ENCODE results near the gene IFIT1B. TPM values are rescaled to one million over a fixed set of nuclear protein-coding genes. Genes with fewer than 3 reads are reported as not detected.

The IFIT1B gene
- total and polyA plus RNA-seq, 9 of the 15 experiments (the other 6 are each of a cell fraction or from before 2014, with no cell fraction given) = not detected

DNA sequence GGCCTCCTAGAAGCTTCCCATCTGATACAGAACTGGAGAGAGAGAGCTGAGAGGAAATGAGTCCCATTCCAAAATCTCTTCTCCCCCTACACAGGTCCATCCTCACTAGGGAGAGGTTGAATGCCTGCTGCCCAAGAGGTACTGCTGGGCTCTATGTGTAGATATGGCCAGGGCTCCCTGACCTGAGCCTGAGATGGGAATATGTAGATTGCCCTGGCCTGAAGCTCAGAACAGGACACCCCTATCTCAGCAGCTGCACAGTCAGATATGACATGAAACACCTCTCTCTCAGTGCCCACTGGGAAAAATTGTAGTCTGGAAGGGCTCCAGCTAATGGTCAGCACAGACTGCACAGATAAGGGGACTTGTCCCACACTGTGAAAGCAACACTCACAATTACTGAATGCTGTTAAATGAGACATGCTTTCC is 3.1 kb upstream of the IFIT1B start (continued):
- TF ChIP-seq, protein P1, sequence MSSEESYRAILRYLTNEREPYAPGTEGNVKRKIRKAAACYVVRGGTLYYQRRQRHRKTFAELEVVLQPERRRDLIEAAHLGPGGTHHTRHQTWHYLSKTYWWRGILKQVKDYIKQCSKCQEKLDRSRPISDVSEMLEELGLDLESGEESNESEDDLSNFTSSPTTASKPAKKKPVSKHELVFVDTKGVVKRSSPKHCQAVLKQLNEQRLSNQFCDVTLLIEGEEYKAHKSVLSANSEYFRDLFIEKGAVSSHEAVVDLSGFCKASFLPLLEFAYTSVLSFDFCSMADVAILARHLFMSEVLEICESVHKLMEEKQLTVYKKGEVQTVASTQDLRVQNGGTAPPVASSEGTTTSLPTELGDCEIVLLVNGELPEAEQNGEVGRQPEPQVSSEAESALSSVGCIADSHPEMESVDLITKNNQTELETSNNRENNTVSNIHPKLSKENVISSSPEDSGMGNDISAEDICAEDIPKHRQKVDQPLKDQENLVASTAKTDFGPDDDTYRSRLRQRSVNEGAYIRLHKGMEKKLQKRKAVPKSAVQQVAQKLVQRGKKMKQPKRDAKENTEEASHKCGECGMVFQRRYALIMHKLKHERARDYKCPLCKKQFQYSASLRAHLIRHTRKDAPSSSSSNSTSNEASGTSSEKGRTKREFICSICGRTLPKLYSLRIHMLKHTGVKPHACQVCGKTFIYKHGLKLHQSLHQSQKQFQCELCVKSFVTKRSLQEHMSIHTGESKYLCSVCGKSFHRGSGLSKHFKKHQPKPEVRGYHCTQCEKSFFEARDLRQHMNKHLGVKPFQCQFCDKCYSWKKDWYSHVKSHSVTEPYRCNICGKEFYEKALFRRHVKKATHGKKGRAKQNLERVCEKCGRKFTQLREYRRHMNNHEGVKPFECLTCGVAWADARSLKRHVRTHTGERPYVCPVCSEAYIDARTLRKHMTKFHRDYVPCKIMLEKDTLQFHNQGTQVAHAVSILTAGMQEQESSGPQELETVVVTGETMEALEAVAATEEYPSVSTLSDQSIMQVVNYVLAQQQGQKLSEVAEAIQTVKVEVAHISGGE (CRISPR knock-in tag; IDR thresholded peaks at IDR 0.05) = no peak
- TF ChIP-seq KDM1A (IDR thresholded peaks at IDR 0.05) = peak; percentile 32 to 39; a peak in 1 of 4 replicates
- TF ChIP-seq CBFA2T2 (conservative IDR thresholded peaks at IDR 0.05) = peak; percentile 76
- TF ChIP-seq, protein P2, sequence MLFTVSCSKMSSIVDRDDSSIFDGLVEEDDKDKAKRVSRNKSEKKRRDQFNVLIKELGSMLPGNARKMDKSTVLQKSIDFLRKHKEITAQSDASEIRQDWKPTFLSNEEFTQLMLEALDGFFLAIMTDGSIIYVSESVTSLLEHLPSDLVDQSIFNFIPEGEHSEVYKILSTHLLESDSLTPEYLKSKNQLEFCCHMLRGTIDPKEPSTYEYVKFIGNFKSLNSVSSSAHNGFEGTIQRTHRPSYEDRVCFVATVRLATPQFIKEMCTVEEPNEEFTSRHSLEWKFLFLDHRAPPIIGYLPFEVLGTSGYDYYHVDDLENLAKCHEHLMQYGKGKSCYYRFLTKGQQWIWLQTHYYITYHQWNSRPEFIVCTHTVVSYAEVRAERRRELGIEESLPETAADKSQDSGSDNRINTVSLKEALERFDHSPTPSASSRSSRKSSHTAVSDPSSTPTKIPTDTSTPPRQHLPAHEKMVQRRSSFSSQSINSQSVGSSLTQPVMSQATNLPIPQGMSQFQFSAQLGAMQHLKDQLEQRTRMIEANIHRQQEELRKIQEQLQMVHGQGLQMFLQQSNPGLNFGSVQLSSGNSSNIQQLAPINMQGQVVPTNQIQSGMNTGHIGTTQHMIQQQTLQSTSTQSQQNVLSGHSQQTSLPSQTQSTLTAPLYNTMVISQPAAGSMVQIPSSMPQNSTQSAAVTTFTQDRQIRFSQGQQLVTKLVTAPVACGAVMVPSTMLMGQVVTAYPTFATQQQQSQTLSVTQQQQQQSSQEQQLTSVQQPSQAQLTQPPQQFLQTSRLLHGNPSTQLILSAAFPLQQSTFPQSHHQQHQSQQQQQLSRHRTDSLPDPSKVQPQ (CRISPR knock-in tag; IDR thresholded peaks at IDR 0.05; ENCODE audit: borderline replicate concordance) = no peak
- no peak for TF ChIP-seq DMBX1 (CRISPR knock-in tag; IDR thresholded peaks at IDR 0.05; ENCODE audit: borderline replicate concordance)
- TF ChIP-seq GABPA (tag; conservative IDR thresholded peaks at IDR 0.05; ENCODE audit: low read depth) = no peak
- TF ChIP-seq NCOA4 (IDR thresholded peaks at IDR 0.05; ENCODE audit: partially characterized antibody) = no peak
- TF ChIP-seq, protein P3, sequence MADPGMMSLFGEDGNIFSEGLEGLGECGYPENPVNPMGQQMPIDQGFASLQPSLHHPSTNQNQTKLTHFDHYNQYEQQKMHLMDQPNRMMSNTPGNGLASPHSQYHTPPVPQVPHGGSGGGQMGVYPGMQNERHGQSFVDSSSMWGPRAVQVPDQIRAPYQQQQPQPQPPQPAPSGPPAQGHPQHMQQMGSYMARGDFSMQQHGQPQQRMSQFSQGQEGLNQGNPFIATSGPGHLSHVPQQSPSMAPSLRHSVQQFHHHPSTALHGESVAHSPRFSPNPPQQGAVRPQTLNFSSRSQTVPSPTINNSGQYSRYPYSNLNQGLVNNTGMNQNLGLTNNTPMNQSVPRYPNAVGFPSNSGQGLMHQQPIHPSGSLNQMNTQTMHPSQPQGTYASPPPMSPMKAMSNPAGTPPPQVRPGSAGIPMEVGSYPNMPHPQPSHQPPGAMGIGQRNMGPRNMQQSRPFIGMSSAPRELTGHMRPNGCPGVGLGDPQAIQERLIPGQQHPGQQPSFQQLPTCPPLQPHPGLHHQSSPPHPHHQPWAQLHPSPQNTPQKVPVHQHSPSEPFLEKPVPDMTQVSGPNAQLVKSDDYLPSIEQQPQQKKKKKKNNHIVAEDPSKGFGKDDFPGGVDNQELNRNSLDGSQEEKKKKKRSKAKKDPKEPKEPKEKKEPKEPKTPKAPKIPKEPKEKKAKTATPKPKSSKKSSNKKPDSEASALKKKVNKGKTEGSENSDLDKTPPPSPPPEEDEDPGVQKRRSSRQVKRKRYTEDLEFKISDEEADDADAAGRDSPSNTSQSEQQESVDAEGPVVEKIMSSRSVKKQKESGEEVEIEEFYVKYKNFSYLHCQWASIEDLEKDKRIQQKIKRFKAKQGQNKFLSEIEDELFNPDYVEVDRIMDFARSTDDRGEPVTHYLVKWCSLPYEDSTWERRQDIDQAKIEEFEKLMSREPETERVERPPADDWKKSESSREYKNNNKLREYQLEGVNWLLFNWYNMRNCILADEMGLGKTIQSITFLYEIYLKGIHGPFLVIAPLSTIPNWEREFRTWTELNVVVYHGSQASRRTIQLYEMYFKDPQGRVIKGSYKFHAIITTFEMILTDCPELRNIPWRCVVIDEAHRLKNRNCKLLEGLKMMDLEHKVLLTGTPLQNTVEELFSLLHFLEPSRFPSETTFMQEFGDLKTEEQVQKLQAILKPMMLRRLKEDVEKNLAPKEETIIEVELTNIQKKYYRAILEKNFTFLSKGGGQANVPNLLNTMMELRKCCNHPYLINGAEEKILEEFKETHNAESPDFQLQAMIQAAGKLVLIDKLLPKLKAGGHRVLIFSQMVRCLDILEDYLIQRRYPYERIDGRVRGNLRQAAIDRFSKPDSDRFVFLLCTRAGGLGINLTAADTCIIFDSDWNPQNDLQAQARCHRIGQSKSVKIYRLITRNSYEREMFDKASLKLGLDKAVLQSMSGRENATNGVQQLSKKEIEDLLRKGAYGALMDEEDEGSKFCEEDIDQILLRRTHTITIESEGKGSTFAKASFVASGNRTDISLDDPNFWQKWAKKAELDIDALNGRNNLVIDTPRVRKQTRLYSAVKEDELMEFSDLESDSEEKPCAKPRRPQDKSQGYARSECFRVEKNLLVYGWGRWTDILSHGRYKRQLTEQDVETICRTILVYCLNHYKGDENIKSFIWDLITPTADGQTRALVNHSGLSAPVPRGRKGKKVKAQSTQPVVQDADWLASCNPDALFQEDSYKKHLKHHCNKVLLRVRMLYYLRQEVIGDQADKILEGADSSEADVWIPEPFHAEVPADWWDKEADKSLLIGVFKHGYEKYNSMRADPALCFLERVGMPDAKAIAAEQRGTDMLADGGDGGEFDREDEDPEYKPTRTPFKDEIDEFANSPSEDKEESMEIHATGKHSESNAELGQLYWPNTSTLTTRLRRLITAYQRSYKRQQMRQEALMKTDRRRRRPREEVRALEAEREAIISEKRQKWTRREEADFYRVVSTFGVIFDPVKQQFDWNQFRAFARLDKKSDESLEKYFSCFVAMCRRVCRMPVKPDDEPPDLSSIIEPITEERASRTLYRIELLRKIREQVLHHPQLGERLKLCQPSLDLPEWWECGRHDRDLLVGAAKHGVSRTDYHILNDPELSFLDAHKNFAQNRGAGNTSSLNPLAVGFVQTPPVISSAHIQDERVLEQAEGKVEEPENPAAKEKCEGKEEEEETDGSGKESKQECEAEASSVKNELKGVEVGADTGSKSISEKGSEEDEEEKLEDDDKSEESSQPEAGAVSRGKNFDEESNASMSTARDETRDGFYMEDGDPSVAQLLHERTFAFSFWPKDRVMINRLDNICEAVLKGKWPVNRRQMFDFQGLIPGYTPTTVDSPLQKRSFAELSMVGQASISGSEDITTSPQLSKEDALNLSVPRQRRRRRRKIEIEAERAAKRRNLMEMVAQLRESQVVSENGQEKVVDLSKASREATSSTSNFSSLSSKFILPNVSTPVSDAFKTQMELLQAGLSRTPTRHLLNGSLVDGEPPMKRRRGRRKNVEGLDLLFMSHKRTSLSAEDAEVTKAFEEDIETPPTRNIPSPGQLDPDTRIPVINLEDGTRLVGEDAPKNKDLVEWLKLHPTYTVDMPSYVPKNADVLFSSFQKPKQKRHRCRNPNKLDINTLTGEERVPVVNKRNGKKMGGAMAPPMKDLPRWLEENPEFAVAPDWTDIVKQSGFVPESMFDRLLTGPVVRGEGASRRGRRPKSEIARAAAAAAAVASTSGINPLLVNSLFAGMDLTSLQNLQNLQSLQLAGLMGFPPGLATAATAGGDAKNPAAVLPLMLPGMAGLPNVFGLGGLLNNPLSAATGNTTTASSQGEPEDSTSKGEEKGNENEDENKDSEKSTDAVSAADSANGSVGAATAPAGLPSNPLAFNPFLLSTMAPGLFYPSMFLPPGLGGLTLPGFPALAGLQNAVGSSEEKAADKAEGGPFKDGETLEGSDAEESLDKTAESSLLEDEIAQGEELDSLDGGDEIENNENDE (IDR thresholded peaks at IDR 0.05; ENCODE audit: low read depth, low read length) = no peak
- TF ChIP-seq POLR2AphosphoS5 (IDR thresholded peaks at IDR 0.05; ENCODE audit: control insufficient read depth, insufficient read depth, low read depth, low read length) = peak; percentile 38; the same call in 1 of the 2 replicates

Measured in K562 (cell line).